Hepatic stellate cell (primary cell): ENCODE results near the gene STARD10.
"Not testable (repeated sequence)": the region's sequence is repeated elsewhere in the genome, so short reads cannot be mapped to it uniquely, and the experiment has no call there.

ENCODE experiments used
- DNase-seq: peaks from one replicate; pipeline ENCODE4 v3.0.0; 2011; ENCODE audit warnings: low spot score

STARD10 gene, protein sequence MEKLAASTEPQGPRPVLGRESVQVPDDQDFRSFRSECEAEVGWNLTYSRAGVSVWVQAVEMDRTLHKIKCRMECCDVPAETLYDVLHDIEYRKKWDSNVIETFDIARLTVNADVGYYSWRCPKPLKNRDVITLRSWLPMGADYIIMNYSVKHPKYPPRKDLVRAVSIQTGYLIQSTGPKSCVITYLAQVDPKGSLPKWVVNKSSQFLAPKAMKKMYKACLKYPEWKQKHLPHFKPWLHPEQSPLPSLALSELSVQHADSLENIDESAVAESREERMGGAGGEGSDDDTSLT

DNA sequence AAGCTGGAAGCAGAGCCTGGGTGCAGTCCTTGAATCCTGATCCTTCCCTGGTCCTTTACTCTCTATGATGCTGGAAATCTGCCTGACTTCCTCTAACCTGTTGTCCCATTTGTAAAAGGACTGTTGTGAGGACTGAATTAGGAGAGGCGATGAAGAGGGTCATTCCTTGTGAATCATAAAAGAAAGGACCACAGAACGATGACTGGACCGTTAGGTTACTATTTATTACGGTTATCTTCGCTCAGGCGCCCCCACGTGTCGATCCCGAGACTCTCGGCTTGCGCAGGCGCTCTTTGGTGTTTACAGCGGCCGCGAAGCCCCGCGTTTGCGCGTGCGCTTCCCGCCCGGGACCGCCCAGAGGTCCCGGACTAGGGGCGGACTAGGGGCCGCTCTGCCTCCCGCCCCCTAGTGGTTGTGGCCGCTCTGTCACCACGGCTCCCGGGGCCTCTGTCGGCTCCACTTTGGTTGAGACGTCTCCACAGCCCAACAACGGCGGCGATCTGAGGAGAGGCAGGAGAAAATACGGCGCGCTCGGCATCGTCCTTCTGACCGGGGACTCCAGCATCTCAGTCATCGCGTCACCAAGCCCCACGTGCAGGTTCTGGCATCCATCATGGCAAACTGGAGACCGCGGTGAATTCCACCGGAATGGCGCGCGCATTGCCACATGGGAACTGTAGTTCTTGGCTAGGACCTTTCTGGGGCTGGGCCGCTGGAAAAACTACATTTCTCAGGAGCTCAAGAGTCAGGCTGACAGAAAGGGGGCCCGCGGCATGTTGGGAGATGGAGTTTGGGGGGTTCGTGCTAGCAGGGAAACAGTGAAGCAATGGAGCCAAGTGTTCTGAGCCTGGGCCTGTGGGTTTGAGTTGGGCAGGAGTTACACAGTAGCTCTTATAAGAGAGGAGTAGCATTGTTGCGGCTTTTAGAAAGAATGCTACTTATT lies at the start of gene STARD10:
TSS of gene STARD10 (minus strand) at position 623 of the 943 bp plus-strand sequence. CDS start 12,866 bp downstream, outside the sequence.
- peak; percentile 99 for DNase-seq

DNA sequence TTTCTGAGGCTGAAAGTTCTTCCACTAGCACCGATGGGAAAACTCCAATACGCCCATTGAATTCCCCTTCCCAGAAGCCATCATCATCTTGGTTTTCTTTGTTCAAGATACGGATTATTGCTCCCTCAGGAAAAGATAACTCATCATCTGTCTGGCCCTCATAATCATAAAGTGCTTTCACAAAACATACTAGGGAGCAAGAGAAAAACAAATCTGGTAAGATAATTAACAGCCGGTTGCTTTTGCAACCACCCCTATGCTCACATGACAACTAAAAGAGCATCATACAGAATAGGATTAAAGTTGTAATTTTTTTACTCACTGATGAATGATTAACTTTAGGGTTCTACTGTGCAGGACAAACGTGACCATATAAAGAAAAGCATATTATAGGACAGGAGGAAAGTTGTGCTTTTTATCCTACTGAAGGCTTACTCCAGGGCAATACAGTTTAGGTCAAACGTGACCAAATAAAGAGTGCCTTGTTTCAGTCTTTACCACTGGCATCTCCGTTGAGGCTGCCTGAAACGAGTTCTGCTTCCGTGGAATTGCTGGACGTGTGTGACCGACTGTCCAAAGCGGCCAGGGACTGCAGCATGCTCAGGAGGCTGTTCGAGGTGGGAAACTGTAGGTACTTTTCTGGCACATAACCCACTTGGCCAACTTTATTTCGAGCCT lies 48.9 kb upstream of the STARD10 start:
- no peak for DNase-seq

DNA sequence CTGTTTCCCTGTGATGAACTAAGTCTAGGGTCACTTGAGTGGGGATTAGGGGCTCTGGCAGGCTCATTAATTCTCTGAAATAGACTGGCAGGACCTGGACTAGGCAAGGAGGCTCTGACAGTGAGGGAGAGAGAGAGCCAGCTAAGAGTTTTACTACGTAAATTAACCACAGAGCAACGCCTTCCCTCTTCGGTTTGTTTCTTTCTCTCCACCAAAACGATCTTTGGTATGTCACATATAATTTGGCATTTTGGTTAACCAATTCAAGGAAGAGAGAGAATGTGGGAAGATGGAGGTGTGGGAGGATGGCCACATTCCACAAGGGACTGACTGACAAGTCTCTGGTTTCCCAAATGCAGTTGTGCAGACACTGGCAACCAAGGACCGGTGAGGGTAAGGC lies 48.3 kb upstream of the STARD10 start:
- no peak for DNase-seq

DNA sequence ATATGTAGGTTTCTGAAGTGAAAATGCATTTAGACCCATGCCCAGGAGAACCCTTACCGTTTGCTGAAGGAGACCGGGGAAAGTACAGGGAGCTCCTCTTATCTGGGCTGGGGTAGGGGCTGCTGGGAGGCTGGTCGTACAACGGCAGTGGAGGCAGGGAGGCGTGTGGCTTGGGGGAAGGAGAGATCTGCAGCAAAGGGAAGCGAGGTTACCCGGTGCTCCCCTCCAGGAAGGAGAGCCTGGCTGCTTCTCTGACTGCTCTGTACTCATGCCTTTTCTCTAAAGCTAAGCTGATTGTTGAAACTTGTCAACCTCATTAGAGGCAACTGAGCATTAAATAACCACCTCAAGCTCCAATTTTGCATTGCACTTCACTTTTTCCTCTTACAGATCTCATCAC lies 47.5 kb upstream of the STARD10 start:
- DNase-seq: no peak

DNA sequence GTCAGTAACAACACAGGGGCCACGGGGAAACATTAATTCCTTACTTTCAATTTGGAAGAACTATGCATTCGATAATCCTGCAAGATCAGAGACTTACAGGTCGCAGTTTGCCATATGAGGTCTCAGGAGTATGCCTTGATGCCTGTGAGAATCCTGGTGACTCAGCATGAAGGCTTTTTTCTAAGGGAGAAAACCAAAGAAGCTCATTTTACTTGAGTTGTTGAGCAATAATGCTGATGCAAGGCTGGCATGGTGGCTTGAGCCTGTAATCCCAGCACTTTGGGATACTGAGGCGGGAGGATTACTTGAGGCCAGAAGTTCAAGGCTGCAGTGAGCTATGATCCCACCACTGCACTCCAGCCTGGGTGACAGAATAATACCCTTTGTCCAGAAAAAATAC lies 46.9 kb upstream of the STARD10 start:
- peak; percentile 55 for DNase-seq

DNA sequence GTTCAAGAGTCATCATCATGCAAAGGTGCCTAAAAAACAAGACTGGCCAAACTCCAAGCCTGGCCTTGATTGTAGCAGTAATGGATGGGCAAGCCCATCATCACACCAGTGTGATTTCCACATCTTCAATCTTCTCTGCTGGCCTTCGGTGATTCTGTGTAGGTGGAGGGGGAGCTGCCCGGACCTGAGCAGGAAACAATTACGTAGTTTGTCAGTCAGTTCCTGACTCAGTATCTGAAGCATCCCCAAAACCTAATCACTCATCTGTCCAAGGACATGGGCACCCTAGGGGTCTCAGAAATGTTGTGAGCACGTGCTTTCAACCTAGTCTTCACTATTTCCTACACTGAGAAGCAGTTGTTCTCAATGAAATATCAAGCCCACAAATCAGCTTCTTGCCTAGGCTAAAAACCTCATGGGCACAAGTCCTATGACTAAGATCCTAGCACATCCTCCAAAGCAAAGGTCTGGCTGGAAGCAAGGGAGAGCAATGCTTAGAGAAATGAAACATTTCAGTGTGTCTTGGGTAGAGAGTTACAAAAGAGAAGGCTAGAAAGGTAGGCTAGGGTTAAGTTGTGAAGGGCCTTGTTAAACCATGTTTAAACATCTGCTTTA lies 45.0 kb upstream of the STARD10 start:
- no peak for DNase-seq

DNA sequence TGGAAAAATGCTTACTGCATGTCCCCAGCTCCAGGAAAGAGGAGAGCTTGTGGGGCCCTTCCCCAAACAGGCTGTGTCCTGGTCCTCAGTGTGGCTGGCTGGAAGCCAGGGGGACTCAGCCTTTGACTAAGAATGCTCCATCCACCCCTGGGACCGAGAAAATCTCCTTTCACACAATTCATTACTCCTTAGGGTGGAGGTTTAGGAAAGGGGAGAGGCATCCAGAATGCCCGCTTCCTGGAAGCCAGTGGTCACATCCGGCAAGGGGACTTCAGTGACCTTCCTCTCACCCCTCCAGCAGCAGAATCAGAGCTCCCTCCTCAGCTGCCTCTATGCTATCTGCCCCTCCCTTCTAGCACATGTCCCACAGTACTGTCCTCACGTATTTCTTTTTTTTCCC lies 42.3 kb upstream of the STARD10 start:
- DNase-seq: no peak

DNA sequence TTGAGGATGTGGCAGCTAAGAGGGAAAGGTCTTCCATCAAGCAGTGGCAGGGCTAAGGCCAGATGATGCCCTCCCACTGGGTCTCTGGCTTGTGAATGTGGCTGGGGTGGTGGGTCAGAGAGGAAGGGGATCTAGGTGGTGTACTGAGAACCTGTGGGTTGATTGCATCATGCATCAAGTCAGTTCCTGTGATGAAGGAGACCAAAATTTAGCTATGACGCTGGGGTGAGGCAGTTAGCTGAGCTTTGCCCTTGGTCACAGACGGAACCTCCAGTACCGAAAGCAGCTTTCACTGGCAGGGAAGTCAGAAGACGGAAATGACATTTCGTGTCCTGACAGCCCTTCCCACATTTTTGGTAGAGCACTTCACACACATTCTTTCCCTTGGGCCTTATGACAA lies 41.1 kb upstream of the STARD10 start:
- no peak for DNase-seq

DNA sequence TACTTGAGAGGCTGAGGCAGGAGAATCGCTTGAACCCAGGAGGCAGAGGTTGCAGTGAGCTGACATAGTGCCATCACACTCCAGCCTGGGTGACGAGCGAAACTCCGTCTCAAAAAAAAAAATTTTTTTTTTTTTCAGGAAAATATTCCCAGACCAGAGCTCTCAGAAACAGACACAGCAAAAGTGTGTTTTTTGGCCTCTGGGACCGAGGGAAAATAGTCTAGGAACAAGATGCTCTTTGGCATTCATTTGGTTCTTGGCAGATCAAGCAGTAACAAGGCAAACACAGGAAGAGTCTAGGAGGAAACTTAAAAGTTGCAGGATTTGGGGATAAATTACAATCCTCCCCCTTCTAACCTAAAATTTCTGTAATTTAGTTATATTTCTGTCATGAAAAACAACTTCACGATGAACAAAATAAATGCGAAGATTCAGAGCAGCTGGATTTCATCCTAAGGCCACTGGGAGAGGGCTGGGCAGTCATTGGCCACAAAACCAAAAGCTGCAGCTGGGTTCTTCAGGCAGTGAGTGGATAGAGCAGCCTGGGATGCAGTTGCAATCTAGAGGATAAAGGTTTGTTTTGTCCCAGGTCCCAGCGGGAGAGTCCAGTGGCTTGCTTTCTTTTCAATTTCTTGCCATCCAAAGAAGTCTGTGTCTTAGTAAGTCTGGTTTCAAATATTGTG lies 40.1 kb upstream of the STARD10 start:
- DNase-seq: no peak

DNA sequence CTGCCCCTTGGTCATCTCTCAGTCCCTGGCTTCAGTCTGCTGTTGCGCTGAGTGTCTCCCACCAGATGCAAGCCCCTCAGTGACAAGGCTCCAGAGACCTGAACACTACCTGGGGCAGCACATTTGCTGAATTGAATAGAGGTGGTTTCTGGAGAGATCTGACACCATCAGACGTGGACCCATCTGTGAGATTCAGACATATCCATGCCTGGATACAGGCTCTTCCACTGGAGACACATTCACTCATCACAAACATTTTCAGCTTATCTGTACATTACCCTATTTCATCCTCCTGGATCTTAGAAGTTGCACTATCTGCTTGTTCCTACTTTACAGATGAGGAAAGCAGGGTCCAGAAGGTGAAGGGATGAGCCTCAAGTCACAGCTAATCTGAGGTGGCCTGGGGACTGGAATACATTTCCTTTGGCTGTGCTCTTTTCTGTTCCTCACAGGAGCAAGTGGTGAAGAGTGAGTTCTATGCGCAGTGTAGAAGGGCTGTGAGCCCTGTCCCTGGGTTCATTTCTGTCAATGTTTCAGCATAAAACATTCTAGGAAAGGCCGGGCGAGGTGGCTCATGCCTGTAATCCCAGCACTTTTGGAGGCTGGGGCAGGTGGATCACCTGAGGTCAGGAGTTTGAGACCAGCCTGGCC lies 39.4 kb upstream of the STARD10 start:
- DNase-seq: no peak

DNA sequence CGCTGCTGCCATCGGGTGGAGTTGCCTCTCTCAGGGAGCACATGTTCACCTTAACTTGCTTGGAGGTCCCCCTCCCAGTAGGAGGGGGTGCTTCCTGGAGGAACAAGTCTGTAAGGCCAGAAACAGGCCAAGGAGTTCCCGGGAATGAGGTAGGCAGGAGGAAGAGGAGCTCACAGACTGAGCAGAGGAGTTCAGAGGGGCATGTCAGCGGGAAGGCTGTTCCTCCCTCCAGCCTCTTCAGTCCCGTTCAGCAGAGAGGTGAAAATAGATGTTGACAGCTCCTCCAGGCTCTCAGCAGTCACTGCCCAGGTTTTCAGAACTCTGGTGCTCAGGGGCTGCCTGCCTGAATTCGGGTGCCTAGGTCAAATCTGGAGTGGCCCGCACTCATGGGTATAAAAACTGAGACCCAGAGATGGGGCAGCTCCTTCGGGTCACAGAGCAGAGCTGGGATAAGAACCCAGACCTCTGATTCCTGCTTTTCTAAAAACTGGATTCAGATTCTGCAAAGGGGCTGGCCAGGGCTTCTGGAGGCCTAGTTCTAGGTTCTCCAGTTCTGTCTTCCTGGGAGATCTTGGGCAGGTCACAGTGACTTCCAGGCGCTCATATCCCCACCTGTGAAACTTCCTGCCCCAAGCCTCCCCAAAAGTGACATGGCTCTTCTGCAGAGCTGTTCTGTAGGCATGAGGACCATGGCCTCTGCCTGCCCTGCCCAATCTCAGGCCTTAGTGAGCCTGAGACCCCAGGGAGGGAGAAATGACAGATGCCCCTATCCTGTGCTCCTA lies 38.6 kb upstream of the STARD10 start:
- DNase-seq: no peak

DNA sequence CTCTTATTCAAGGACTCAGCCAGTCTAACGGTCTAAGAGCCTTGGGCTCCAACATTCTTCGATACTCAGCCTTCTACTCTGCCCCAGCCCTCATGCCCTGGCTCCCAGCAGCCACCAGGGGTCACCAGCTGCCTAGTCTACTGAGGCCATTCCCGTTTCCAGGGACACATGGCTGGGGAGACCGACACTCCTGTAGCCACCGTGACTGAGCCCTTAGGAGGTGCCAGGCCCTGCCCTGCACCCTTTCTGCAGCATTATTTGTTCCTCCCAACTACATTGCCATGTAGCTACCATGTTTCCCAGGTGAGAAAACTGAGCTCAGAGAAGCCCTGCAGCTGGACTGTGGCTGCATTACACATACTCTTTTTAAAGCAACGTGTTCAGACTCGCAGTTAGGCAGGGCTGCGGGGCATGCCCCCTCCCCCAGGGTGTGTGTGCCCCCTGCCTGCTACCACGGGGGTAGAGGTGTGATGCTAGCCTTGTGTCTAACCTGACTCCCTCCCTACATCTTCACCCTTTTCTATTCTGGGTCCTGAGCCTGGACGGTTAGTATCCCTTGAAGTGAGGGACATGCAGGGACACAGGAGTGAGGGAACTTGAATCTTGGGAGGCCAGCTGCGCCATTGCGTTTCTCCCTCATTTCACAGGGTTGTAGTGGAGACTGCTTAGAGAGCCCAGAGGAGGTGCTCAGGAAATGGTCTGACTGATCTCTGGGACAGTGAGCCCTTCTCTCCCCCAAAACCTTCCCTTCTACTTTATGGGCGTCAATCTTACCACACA lies 37.9 kb upstream of the STARD10 start:
- peak; percentile 82 for DNase-seq

DNA sequence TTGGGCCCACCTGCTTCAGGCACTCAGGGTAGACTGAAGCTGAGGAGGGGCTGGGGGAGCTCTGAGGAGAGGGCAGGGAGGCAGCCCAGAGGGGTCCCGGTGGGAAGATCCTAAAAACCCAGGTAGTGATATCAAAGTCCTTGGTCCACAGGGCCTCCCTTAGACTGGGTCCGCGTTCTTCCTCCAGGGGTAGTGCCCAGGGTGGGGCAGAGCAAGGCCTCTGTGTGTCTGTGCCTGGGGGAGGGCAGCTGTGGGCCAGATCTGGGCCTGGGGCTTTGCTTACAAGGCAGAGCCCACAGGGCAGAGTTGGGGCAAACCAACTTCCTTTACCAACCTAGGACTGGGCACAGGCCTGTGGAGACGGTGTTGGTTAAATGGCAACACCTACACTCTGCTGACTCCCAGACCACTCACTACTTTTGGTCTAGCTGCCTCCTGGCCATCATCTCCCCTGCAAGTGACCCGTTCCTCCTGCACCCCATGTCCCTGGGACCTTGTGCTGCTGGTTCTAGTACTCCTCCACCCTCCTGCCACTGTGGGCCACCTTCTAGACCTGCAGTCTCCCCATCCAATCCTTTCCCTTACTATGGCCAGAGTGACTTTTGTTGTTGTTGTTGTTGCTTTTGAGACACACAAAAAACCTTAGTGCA lies 36.2 kb upstream of the STARD10 start:
- no peak for DNase-seq

DNA sequence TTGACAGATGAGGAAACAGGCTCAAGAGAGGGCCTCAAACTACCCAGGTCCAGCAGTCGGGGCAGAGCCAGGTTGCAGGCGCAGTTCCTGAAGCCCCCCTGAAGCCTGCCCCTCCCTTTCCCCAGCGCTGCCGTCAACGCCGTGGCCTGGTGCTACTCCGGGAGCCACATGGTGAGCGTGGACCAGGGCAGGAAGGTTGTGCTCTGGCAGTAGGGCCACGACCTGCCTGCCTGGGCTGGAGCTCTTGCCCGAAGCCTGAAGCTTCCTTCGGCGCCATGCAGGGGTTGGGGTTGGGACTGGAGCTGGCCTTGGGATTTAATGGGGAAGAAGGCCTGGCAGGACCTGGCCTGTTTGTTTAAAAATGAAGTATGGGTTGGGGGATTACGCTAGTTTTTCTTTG lies 35.3 kb upstream of the STARD10 start:
- DNase-seq: no peak

DNA sequence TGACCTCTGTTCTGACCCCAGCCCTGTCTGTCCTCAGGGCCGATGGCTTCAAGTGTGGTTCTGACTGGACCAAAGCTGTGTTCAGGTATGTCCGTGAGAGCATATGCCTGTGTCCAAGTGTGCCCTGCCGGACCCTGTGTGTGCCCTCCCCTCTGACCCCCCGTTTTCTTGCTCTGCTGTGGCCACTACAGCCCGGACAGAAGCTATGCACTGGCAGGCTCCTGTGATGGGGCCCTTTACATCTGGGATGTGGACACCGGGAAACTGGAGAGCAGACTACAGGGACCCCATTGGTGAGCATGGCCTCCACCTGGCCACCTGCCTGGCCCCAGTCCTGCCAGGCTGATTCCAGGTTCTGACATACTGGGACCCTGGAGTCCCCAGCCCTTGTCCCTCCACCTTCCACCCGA lies 34.9 kb upstream of the STARD10 start:
- DNase-seq: no peak

DNA sequence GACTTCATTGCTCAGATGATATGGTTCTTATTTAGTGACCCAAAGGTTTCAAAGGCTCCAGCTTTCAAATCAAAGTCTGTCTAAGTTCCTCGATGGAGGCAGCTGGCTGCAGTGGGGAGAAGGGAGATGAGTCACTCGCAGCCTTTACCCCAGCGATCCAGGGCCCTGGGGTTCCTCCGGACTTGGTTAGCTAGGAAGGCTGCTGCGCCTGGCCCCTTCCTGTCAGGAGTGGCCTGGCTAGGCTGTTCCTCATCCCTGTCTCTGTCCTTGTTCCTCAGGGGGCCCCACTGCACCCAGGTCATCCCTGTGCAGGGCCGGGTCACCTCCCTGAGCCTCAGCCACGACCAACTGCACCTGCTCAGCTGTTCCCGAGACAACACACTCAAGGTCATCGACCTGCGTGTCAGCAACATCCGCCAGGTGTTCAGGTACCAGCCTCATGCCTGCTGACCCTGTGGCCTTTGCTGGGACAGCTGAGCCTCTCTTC lies 34.3 kb upstream of the STARD10 start:
- DNase-seq: no peak

DNA sequence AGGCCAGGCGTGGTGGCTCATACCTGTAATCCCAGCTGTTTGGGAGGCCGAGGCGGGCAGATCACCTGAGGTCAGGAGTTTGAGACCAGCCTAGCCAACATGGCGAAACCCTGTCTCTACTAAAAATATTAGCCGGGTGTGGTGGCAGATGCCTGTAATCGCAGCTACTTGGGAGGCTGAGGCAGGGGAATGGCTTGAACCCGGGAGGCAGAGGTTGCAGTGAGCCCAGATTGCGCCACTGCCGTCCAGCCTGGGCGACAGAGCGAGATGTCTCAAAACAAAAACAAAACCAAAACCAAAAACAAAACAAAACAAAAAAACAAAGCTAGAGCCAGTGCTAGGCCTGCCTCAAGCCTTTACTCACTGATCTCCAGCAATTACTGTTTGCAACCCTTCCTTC lies 33.8 kb upstream of the STARD10 start:
- not testable (repeated sequence) for DNase-seq

DNA sequence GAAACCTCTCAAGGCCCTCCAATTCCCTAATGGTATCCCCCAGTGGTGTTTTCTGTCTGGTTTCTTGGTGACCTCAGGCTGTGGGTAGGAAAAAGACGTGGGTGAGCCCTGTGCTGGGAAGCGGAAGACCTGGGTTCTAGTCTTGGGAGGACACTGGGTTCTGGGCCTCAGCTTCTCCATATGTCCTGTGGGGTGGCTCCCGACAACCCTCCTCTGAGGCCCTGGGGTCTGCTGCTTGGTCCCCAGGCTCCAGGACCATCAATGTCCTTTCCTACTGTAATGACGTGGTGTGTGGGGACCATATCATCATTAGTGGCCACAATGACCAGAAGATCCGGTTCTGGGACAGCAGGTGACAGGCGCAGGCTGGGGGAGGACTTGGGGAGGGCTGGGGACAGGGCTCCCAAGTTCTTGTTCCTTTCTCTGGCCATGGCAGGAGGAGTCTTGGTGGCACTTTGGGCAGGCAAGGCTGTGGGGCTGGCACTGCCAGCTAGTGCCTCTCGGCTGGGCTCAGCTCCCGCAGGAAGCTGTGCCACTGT lies 33.2 kb upstream of the STARD10 start:
- DNase-seq: no peak
